ENCODE data around the gene C12orf42.

- TF ChIP-seq CTCF (IDR thresholded peaks at IDR 0.05), result no peak
- TF ChIP-seq POLR2A (IDR thresholded peaks at IDR 0.05), result no peak
- no peak for TF ChIP-seq EP300 (IDR thresholded peaks at IDR 0.05)
These were observed 94.3 kb downstream of the C12orf42 start for GRCh38 chr12:103401421-103401820.
